GM18507 (cell line): ENCODE data around the gene KITLG.

Source experiments
- DNase-seq: peaks from one replicate; pipeline ENCODE4 v3.0.0; 2011; ENCODE audit warnings: low read depth; ENCODE audit not compliant: insufficient read length; ENCODE audit errors: extremely low spot score
- FAIRE-seq: peaks from 2 replicates; lab custom pipeline; 2011; peaks lifted over from hg19 to GRCh38; lab: Jason Lieb, UNC

KITLG gene

DNA sequence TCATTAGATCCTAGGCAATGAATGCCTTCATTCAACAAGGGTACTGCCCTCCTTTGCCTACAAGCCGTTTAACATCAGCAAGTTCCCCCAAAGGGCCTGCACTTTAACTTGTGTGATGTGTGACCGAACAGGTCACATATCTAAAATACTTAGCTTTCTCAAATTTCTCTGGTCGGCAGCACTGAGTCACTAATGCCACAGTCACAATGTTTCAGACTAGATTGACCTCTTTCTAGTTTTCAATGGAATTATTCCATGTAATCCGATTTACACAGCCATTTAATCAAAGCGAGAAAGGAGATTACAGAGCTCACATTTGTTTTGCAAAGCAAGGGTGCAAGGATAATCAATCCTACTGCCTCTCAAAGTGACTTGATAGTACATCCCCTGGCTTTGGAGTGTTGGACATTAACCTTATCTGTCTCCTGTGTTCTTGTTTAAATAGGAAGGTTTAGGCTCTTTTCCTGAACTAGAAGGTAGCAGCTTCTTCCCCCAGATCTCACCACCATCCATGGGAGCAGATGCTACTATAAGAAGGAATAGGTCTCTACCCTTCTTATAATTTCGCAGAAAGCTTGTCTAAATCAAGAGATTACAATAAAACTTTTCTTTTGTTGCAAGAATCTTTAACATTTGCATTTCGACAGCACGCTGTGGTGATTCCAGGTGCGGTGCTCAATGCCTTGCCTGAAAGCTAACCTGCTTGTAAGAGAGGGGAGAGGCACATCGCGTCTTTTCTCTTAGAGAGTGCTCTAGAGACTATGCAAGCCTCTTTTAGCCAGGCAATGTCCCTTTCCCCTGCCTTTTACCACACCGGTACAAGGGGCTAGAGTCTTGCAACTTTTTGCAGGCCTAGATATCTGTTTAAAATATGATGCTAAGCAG lies 1.8 kb downstream of the KITLG start:
- FAIRE-seq (no peak), DNase-seq (no peak)

DNA sequence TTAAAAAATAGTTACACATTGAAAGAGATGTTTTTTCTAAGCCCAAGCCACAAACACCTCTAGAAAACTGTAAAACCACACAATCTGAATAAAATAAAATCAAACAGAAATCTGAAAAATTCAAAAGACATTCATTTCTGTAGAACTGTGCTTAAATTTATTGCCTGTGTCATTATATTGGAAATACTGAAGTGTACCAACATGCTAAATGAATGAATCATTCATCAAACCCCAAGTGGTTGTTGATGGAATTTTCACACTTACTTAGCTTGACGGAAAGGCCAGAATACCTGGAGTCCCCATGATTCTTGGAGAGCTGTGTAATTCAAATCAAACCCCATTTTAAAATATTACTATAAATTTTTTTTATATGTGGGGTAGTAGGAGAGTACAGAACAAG lies 2.7 kb downstream of the KITLG start:
- DNase-seq (no peak), FAIRE-seq (no peak)

DNA sequence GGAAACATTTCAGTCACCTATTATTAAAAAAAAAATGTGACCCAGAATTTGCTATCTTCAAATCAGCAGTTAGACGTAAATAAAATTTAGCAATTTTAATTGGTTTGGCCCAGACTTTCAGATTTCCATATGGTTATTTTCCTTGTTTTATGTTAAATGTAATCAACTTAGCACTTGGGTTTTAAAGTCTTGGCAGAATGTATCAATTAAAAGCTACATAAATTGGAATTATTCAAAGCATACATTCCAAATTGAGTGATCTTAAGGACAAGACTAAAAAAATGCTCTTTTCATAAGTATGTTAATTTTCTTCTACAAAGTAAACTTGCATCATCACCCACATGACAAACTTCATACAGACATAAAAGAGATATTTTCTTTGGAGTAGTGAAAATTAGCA lies 3.4 kb downstream of the KITLG start:
- no peak for DNase-seq
- FAIRE-seq = no peak

DNA sequence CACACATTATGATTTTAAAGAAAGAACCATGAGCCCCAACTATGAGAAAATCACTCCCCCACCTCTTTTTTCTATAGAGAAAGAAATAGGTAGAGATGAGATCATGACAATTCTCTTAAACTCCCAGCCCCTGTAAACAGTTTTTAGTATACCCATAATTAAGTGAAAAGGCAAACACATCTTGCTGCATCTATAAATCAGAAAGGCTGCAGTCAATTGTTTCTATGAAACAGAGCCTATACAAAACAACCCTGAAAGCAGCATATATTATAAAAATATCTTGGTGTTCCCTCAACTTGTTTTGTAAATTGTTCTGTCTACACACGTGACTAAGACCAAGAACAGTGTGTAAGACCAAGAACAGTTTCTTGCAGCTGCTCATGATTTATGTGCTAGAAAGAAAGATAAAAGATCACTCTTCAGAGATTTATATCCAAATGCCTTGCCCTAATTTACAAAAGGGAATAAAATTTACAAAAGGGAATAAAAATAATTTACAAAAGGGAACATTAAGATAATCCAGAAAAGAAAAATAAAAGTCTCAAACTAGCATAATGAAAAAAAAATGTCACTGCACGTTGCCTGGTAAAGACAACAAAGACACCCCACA lies 4.8 kb downstream of the KITLG start:
- FAIRE-seq (no peak), DNase-seq (no peak)

DNA sequence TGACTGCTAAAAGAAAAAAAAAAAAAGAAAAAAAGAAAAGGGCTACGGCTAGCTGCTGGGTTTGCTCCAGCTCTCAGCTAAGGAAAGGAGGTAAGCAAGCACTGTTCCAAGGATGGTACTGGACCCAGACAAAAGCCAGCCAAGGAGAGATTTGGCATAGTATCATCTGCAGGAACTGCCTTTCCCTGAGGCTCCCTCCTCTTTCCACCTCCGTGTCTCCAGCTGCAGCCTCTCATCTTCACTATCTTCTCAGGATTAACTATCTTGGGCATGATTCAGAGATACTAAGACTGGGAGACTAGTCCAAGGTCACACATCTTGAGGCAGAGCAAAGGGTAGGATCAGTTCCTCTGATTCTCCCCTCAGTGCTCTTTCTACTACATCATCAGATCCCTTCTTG lies 6.0 kb downstream of the KITLG start:
- no peak for FAIRE-seq
- no peak for DNase-seq

DNA sequence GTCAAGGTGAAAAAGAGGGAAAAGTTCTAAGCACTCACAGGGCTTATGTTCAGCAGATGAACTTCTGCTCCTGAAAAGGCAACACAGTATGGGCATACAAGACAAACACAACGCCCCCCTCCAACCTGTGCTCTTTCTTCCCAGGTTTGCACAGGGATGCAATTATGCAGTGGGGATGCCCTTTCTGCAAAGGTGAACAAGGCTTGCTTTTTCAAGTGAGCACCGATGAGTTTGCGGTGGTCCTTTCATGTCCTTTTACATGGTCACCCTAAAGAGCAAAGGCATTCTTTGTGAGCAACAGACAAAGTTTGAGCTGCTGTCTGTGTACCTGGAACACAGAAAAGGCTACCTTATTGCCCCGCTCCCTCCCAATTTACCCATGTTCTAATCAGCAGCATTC lies 6.7 kb downstream of the KITLG start:
- DNase-seq = no peak
- no peak for FAIRE-seq

DNA sequence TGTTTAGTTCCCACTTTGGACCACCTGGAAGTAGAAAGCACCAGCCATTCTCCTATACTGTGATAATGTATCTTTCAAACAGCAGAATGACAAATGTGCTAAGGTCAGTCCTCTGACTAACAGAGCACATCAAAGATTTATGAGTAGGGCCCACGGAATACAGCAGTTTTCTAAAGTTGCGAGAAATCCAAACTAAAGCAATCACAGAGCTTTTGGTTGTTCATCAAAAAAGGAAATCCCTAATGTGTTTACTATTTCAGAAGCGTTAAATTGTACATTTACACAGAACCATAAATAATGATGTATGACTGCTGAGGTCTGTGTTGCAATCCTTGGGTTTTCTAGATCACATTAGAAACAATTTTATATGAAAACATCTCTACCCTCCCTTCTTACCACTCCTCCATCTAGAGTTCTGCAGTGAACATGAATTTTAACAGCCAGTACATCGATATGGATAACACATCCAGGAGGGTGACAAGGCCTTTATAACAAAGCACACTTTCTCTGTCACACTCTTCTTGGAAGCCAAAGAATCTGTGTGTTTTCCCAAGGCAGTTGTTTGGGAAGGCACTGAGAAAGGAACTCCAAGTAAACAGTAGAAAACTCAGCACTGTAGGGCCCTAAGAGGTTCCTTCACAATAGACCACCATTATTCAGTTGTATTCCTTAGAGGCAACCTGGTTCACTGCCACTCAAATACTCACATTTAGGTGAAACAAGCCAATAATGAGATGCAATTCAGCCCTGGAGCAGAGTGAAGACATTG lies 7.3 kb downstream of the KITLG start:
- FAIRE-seq = no peak

DNA sequence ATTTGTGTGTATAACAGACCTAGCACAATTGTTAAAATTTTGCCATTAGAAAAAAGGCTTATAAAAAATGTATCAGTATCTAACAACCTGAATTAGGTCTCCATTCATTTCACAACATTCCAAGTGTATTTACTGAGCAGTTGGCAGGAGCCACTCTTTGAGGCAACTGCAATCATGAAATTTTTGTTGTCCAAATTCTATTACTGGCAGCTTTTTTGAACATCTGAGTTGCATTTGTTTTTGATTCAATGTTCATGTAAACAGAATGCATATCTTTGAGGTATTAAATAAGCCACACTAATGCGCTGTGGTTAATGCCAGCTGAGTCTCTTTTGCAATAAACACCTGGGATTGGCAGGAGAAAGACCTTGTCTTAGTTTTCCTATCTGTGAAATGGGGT lies 8.7 kb downstream of the KITLG start:
- no peak for FAIRE-seq
- no peak for DNase-seq

More for the DNA sequence above, 7.3 kb downstream of the KITLG start:
- DNase-seq = no peak

DNA sequence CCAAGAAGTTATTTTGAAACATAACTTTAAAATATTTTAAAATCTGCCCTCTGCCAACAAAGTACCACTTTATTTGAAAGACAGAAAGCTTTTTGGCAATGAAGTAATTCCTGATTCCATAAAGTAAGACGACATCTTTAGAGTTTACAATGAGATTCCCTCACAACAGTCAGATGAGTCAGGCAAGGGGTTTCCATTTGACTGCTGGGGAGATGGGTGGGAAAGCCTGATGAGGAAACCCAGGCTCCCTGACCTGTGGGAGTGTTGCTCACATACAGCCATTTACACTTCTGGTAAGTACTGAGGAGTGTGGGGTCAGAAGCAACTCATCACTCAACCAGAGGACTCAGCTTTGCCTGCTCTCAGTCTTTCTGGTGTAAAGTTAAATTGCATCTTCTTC lies 10.2 kb downstream of the KITLG start:
- DNase-seq (no peak), FAIRE-seq (no peak)

DNA sequence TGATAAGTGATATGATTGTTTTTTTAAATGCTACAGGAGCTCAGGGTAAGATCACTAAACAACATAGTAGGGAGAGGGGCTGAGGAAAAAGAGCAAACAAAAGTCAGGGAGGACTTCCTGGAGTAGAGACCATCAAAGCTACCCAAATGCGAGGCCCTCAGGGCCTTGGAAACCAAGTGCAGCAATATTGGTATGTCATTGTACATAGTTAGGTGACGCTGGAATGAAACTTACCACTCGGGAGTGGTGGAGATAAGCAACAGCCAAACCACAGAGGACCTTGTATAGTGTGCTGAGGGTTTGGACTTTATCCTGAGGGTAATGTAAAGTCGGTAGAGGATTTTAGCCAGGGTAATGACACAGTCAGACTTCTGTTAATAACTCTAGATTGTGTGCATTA lies 13.8 kb downstream of the KITLG start:
- FAIRE-seq (no peak), DNase-seq (no peak)

DNA sequence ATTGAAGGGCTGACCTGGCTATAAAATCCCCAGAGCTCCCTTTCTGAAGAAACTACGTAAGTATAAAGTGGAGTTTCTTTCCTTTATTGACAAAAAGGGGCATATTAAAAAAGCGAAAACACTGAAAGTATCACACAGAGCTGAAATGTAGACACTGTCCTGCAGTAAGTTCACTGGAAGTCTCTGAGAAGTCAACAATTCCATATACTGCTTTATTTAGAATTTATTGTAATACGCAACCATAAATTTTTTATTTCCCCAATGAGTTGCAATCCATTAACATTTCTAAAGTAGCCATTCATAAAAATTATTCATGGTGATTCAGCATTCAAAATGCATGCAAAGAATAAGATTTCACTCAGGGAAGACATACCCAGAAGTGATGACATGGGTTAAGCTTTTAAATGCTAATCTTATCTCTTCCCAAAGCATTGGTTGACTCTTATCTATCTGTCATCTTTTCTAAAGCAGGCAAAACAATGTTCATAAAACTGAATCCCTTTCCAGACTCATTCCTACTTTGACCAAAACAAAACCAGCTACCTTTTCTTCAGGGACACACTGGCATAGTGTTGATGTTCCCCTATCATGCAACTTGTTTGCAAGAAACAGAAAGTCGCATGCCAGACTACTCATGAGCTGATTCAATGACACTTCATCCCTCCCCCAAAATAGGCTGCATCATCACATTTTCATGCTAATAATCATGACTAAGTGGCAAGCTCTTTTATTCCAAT lies 17.3 kb downstream of the KITLG start:
- no peak for FAIRE-seq
- no peak for DNase-seq

DNA sequence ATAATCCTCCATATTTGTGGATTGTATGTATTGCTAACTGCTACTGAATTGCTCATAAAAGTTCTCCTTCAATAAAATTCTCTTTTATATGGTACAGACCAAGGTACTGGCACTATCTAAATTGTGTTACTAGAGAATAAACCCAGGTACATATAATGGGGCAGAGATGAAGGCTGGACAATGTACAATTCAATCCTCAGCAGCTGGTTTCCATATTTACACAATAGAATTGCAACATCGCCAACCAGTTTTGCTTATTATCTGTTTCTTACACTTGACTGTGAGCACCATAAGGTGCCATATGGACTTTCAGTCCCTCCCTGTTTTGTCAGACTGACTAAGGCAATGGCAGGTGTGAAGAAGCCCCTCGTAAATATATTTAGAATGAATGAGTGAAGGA lies 18.1 kb downstream of the KITLG start:
- FAIRE-seq = no peak
- DNase-seq = no peak

DNA sequence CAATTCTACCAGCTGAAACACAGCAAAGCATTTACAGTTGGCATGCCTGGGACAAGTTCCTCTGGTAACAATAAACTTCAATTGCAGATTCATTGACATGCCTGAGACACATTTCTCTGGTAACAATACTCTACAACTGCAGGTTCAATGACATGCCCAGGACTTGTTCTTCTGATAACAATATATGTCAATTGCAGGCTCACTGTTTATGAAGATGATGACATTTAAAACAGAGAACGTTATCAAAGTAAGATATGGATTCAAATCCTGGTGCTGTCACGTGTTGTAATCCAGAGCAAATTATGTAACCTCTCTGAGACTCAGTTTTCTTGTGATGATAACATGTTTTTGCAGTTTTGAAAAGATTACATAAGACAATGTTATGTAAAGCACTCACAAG lies 20.5 kb downstream of the KITLG start:
- no peak for DNase-seq

DNA sequence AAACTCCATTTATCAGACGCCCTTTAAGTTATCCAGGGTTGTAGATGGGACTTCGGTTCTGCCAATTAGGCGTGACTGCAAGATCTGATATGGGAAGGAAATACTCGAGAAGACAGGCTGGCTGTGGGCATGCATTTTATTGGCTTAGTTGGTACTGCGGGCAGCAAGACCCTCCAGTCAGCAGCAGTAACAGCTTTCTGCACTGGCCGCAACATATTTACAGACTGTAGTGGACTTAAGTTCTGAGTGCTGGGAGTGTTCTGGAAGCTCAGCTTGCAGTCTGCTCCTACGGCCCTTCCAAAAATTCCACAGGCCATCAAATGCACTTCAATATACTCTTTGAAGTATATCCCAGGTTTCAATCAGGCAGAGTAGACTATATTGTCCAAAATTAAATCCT lies 21.1 kb downstream of the KITLG start:
- DNase-seq (no peak), FAIRE-seq (no peak)

More for the DNA sequence above, 20.5 kb downstream of the KITLG start:
- FAIRE-seq = no peak

DNA sequence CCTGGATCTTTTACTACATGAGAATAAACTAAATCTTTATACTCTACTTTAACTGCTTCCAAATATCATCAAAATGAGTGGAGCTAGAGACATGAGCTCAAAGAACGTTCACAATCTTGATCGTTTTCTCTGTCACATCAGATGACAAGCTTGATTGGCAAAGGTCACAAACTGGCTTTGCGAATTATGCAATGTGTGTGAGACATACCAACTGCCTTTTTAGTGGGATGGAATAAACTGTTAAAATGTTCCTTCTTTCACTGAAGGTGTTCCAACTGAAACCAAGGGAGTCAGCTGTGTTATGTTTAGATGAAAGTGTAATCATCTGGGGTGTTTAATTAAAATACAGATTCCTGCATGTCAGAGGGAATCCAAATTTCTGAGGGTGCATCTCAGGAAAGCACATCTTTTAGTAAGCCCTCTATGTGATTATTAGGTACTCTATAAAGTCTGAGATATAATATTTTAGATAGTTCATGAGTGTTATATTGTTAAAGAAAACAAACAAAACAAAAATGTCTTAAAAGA lies 21.9 kb downstream of the KITLG start:
- FAIRE-seq = no peak
- no peak for DNase-seq

DNA sequence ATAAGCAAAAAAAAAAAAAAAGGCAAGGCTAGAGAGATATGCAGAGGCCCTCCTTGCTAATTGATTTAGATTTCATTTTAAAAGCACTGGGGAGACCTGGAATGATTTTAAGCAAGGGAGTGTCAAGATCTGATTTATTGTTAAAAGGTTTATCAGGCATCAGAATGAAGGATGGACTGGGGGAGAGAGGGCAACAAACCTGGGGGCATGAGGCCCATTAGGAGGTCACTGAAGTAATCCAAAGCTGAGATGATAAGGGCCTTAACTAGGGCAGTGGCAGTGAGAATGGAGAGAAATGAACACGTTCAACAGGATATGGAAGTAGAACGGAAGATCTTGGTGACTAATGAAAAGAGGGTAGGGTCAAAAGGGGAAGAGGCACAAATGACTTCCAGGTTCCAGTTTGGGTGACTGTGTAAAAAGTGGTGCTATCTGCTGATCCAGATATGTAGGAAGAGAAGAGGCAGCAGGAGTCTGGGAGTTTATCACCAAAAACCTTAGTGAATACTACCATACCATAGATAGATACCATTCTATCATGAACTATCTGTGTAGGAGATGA lies 24.0 kb downstream of the KITLG start:
- DNase-seq (no peak), FAIRE-seq (no peak)

DNA sequence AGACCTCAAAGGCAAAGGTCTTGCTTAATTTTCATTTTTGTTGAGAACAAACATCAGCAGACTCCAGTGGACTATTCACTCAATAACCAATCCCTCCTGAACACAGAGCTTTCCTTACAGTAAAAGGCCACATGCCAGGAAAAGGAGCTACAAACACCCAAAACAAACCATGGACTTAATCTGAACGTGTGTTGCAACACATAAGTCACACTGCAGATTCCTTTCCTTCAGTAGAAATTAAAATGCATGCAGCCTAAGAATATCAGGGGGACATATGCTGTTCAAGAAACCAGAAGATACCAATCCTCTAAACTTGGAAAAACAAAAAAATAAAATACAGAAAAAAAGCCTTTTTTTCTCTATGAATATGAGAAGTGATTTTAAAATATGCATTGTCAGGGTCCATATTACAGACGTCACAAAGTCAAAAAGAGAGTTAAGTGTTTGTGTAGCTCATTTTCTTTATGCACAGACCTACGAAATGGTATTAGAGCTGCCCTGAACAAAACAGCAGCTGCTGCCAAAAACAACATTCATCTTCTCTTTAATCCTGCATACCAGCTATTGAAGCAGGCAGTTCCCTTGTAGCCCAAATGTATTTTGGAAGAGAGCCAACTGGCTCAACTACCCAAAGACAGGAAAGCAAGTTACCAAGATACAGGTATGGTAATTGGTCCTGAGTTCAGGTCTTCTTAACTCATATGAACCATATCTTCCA lies 26.2 kb downstream of the KITLG start:
- FAIRE-seq = no peak
- no peak for DNase-seq

DNA sequence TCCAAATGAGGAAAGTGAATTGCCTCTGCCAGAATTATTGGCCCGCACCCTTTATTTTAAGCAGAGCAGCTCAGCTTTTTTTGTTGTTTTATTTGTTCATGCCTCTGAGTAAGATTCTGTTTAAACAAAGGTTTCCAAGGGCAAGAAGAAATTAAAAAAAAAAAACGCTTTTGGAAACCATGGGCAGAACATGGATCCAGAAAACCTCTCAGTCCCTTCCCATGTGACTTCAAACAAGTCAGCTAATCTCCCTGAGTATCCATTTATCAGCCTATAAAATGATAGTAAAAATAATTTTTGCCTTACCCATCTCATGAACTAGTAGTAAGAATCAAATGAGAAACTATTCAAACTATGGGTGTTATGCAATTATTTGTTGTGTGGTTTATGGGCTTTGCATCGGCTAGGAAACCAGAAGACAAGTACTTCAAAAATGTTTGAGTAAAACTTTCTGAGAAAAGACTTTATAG lies 27.6 kb downstream of the KITLG start:
- FAIRE-seq (no peak), DNase-seq (no peak)

DNA sequence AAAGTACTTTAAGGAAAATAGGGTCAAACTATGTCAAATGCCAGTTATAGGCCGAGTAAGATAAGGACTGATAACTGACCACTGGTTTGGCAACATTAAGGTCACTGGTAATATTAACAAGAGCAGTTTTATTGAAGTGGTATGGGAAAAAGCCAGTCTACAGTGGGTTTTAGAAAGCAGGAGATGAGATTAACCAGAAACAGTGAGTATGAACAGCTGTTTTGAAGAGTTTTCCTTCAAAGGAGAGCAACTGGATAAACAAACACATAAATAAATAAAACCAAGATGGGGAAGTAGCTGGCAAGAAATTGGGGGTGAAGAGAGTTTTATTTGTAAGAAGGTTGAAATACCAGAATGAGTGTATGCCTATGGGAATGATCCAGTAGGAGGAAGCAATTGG lies 30.3 kb downstream of the KITLG start:
- no peak for FAIRE-seq
- DNase-seq = no peak
